Lung (tissue), 12 donors: ENCODE data around the gene CSHL1. TPM values are rescaled to one million over a fixed set of nuclear protein-coding genes. Genes with fewer than 3 reads are reported as not detected.

Experiments
- ATAC-seq: fragments of 200-7000 bp; cut with Tn5 transposase; one replicate; pipeline ENCODE4 v1.9.1; 2020; ENCODE audit warnings: moderate number of reproducible peaks; ENCODE audit not compliant: insufficient read depth, low FRiP score
- DNase-seq, 3 donors: peaks; one replicate each; pipeline ENCODE4 v3.0.0-alpha.2; 2013 to 2017
- H3K27ac ChIP-seq, 2 donors: one replicate each; pipeline ENCODE4 v1.5.1; 2013; ENCODE audit warnings: mild to moderate bottlenecking in 2 of 2, moderate library complexity in 2 of 2, control low read depth in 1 of 2, inconsistent platforms in 1 of 2, low read depth in 1 of 2, low read length in 1 of 2
- H3K27me3 ChIP-seq, 3 donors: one replicate each; pipeline ENCODE4 v1.5.1; 2013; ENCODE audit warnings: low read length in 2 of 3; ENCODE audit not compliant: control insufficient read depth in 3 of 3, insufficient read depth in 3 of 3
- H3K36me3 ChIP-seq, 4 donors: one replicate each; pipeline ENCODE4 v1.5.1; 2013; ENCODE audit warnings: low read length in 4 of 4, mild to moderate bottlenecking in 1 of 4, moderate library complexity in 1 of 4; ENCODE audit not compliant: control insufficient read depth in 4 of 4, insufficient read depth in 4 of 4
- H3K4me1 ChIP-seq, 5 donors: one replicate each; pipeline ENCODE4 v1.5.1; 2013; ENCODE audit warnings: low read length in 5 of 5, mild to moderate bottlenecking in 2 of 5, moderate library complexity in 1 of 5; ENCODE audit not compliant: control insufficient read depth in 5 of 5, insufficient read depth in 5 of 5
- H3K4me3 ChIP-seq: one replicate; pipeline ENCODE4 v1.5.1; 2013; ENCODE audit warnings: mild to moderate bottlenecking, control low read depth, moderate library complexity
- H3K9ac ChIP-seq, 2 donors: one replicate each; pipeline ENCODE4 v1.5.1; 2013; ENCODE audit warnings: low read length in 2 of 2, control low read depth in 1 of 2; ENCODE audit not compliant: insufficient read depth in 1 of 2
- H3K9me3 ChIP-seq, 4 donors: one replicate each; pipeline ENCODE4 v1.5.1; 2013; ENCODE audit warnings: low read length in 3 of 4, mild to moderate bottlenecking in 1 of 4, moderate library complexity in 1 of 4; ENCODE audit not compliant: control insufficient read depth in 4 of 4, insufficient read depth in 3 of 4
- WGBS, 2 donors: extraction: QIAGEN DNeasy Blood & Tissue Kit; methylation state at CpG; one replicate each; pipeline ENCODE4 v1.1.7; 2013; 5-methylcytosine and 5-hydroxymethylcytosine counted together
- polyA plus RNA-seq, 2 donors: library from polyadenylated mRNA; stranded (reverse); fragments of 200-250 nt; gene quantifications; one replicate each; pipeline ENCODE4 v1.2.1, GENCODE V29; 2013
- total RNA-seq, 2 donors: library from RNA; depleted of rRNA in 1 of 2; stranded (reverse); fragments of >200 nt in 1 of 2; gene quantifications; one replicate each; pipeline ENCODE4 v1.2.1, GENCODE V29; 2014 to 2021
- TF ChIP-seq, protein P1 (sequence below): IDR thresholded peaks from 2 replicates; pipeline ENCODE4 v1.5.1; 2012; ENCODE audit warnings: mild to moderate bottlenecking; ENCODE audit errors: control extremely low read depth, extremely low read depth
- donor health status: control.
- donor health status: control.
- donor health status: Bipolar disorder and iron deficiency.
- donor health status: healthy.
- donor health status: DM: yes; HTN: yes; CAD: no.

CSHL1 gene
- total and polyA plus RNA-seq, 4 donors: not detected

DNA sequence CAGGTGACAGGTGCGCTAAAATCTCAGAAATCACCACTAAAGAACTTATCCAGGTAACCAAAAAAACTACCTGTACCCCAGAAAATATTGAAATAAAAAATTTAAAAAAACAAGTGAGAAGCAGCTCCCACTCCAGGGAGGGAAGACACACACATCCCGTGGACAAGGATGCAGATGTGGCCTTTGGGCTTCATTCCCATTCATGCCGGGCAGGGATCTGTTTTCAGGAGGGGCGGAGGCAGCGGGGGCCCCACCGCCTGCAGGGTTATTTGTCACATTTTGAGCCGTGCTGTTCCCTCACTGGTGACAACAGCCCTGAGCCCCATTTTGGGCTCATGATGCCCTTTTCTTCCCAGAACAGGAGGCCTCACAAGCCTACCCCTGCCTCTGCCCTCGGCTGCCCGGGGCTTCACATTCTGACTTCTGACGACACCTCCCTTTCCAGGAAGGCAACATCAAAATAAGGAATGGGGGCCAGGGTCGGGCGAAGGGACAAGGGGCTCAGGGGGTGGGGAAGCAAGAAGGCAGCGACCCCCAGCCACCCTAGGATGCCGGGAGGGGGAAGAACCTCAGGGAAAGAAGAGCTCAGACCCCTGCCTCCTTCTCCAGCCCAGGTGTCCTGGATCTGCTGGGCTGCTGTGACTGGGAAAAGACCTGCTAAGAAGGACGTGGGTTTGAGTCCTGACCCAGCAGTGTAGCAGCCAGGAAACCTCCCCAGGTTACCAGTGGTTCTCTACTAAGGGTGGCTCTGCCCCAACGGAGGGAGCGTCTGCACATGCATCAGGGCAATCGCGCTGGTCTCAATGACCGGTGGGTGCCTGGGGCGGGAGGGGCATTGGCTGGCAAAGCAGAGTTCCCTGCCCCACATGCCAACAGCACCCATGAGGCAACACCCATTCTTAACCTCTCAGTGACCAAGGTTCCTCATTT lies 23.4 kb upstream of the CSHL1 start:
- H3K9ac ChIP-seq: no peak overlapping the region
- no peaks in the 10 kb centered on the region for H3K27me3 ChIP-seq
- H3K27ac ChIP-seq: no peak overlapping the region
- ATAC-seq: no peak
- no peaks in the 10 kb centered on the region for H3K36me3 ChIP-seq
- H3K4me3 ChIP-seq: no peak overlapping the region
- WGBS, 2 donors: 81 to 84% methylated on average over 21 of the region's 21 CpGs
- TF ChIP-seq, protein P1, sequence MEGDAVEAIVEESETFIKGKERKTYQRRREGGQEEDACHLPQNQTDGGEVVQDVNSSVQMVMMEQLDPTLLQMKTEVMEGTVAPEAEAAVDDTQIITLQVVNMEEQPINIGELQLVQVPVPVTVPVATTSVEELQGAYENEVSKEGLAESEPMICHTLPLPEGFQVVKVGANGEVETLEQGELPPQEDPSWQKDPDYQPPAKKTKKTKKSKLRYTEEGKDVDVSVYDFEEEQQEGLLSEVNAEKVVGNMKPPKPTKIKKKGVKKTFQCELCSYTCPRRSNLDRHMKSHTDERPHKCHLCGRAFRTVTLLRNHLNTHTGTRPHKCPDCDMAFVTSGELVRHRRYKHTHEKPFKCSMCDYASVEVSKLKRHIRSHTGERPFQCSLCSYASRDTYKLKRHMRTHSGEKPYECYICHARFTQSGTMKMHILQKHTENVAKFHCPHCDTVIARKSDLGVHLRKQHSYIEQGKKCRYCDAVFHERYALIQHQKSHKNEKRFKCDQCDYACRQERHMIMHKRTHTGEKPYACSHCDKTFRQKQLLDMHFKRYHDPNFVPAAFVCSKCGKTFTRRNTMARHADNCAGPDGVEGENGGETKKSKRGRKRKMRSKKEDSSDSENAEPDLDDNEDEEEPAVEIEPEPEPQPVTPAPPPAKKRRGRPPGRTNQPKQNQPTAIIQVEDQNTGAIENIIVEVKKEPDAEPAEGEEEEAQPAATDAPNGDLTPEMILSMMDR: no peak
- H3K9me3 ChIP-seq: no peaks in the 10 kb centered on the region
- DNase-seq: no peak
- peaks cover 0 to 5% (median 0%) of the 10 kb centered on the region in 5 donors for H3K4me1 ChIP-seq

DNA sequence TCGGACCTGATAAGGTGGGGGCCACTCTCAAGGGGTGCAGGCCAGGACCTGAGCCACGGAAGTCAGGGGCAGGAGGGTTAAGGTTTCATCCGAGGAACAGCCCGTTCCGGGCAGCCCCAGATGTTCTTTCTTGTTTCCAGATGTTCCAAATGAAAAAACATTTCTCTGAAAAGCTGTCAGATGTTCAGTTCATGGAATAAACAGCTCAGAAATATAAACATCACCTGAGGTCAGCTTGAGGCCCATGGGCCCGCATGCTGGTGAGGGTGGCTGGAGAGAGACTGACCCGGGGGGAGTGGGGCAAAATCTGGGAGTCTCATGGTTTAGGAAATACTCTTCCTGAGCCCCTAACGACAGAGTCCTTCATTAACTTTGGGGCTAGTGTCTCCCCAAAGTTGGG lies 22.5 kb upstream of the CSHL1 start:
- DNase-seq (no peak), ATAC-seq (no peak)
- no peak overlapping the region for H3K9ac ChIP-seq
- H3K4me1 ChIP-seq: peaks cover 0 to 5% (median 0%) of the 10 kb centered on the region in 5 donors
- H3K9me3 ChIP-seq: no peaks in the 10 kb centered on the region
- no peaks in the 10 kb centered on the region for H3K27me3 ChIP-seq
- WGBS, 2 donors: 87 to 89% methylated on average over 8 of the region's 8 CpGs
- no peaks in the 10 kb centered on the region for H3K36me3 ChIP-seq
- TF ChIP-seq, protein P1: no peak
- no peak overlapping the region for H3K4me3 ChIP-seq
- H3K27ac ChIP-seq: no peak overlapping the region

DNA sequence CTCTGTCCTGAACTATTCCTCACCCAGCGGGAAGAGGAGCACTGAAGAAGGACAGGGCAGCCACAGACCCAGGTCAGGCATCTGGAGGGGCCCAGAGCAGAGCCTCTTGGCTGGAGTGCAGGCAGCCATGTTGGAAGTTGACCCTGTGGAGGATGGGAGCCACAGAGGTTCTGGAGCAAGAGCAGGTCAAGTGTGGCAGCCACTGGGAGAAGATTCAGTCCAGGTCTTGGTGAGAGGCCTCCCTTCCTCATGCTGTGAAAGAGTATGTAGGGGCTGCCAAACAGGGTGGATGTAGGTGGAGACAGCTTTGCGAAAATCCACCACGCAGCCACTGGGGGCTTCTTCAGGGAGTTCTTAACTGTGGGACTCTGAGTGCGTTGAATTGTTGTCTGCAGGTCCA lies 21.7 kb upstream of the CSHL1 start:
- Histone ChIP-seq H3K4me3 (no peak overlapping the region), H3K36me3 (no peaks in the 10 kb centered on the region), H3K9me3 (no peaks in the 10 kb centered on the region), H3K4me1 (peaks cover 0 to 5% (median 0%) of the 10 kb centered on the region in 5 donors), H3K9ac (no peak overlapping the region), H3K27me3 (no peaks in the 10 kb centered on the region), H3K27ac (no peak overlapping the region)
- 90 to 91% methylated on average over 4 of the region's 4 CpGs for WGBS, 2 donors
- ATAC-seq (no peak), DNase-seq (no peak)
- TF ChIP-seq, protein P1: no peak
